Suppressor macrophage (primary cell): ENCODE measurements around the gene SAYSD1.

Source experiments
- DNase-seq, 4 experiments: peaks; one replicate each; pipeline ENCODE4 v3.0.0-alpha.2; 2020 to 2022

Gene SAYSD1

DNA sequence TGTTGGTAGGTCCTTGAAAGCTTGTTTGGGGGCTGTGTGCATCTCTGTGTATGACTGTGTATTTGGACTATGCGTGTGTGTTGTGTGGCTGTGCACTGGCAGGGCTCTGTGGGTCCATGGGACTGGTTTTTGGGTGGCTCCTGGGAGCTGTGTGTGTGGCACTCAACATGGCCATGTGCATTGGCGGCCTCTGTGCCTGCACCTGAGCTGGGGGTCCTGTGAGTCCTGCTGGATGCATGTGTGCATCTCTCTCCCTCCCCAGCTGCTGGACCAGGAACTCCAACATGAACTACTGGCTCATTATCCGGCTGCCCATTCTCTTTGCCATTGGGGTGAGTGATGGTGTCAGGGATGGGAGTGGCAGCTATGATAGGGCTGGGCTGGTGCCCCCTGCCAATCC lies 36.3 kb downstream of the SAYSD1 start:
- no peak for DNase-seq

DNA sequence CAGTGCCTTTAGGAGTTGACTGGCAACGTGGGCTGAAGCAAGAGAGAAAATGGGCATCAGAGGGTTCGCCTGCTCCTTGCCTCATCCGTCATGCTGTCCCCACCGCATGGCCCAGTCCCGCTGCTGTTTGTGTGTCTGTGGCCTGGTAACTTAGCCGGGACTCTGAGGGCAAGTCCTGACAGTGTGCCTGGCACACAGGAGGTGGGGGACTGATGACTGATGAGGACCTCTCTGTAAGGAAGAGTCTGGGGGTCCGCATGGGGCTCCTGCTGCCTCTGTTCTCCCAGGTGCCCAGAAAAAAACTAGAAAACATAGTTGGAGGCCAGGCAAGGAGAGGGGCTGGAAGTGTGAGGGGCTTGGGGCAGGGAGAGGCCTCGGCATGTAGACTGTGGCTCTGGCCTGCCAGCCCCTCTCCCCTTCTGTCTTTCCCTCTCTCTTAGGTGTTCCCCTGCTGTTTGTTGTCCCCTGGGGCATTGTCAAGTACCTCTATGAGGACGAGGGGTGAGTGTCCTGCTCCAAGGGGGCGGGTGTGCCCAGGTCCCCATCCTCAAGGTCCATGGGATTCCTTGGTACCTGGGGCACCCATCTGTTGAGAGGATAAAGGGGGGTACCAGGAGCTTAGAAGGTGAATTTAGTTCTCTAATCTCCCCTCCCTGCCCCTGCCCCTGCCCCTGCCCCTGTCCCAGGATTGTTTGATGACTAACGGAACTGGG lies 36.9 kb downstream of the SAYSD1 start:
- DNase-seq: no peak

DNA sequence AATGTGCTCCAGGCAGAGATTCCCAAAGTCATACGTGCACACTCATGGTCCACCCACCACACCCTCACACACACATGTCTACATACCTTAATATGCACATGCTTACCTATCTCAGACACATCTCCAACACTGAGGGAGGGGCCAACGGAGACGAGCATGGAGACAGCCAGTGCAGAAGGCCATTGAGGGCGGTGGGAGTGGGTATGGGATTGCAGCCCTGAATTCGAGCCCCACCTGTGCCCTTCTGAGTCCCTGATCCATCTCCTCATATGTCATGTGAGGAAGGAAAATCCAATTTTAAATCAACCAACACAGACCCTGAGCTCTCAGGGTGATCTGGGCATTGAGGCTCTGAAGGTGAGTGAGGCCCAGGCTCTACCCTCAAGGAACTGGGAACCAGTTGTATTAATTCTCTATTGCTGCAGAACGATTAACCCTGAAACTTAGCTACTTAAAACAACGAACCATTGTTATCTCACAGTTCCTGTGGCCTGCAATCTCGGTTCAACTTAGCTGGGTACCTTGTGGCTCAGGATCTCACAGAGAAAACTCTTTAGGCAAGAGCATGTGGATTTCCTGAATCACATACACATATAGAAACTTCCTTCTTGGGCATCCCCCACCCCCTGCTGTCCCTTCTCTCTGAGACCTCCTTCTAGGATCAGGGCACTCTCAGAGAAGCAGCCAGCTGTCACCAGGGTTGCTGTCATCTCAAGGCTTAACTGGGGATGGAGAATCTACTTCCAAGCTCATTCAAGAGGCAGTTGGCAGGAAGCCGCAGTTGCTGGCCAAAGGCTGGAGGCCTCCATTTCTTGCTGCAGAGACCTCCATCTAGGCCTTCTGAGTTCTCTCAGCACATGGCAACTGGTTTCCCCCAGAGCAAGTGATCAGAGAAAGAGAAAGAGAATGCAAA lies 38.1 kb downstream of the SAYSD1 start:
- DNase-seq: no peak

DNA sequence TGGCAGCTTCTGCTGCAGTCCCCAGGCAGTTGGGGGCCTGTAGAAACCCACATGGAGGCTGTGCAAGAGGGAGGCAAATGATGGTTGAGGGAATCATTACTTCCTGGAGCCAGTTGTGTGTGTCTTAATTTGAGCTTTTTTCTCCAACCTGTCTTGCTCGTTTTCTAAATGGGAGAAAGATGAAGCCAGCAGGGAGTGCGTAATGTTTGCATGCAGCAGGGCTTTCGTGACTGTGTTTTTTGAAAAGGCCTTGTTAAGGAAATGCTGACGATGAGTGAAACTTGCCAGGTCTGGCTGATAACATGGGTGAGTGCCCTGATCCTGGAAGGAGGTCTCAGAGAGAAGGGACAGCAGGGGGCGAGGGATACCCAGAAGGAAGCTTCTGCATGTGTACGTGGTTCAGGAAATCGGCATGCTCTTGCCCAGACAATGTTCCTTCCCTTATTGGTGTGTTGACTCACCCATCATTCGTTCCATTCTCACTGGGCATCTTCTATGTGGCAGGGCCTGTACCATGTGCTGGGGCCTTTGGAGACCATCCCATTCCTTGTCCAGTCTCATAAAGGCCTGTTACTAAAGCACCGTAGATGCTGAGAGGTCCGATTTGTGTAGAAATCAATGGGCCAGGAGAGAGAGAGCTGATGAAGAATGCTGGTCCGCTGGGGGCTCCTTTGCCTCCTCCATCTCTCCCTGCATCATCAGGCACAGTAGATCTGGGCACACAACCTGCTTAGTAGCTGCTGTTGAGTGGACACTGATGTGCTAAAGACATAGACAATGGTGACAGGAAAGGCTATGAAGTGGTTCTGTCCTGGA lies 39.0 kb downstream of the SAYSD1 start:
- no peak for DNase-seq

DNA sequence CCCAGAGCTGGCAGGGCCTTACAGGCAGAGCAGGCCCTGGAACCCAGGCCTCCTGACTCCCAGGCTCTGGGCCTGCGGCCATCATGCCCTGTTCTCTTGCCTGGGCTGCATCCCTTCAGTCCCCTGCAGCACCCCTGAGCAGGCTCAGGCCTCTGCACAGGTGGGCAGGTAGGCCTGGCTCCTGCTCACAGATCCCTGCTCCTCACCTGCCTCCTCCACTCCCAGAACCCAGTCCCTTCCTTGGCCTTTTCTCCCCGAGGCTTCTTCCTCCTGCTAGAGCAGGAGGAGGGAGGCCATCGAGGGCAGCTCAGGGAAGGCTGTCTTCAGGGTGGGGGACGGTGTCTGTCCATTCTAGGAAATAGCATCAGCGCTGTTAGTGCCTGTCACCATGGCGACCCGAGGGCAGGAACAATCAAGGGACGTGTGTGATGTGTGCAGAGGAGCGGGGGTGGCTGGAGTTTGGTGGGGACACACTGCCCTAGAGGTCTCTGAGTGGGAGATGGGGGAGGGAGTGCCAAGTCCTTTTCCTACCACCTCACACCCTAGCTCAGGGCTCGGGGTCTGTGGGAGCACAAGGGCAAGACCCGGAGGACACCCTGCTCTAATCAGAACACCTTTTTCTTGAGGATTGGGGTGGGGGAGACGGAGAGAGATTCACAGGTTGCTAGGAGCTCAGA lies 39.8 kb downstream of the SAYSD1 start:
- DNase-seq: no peak

DNA sequence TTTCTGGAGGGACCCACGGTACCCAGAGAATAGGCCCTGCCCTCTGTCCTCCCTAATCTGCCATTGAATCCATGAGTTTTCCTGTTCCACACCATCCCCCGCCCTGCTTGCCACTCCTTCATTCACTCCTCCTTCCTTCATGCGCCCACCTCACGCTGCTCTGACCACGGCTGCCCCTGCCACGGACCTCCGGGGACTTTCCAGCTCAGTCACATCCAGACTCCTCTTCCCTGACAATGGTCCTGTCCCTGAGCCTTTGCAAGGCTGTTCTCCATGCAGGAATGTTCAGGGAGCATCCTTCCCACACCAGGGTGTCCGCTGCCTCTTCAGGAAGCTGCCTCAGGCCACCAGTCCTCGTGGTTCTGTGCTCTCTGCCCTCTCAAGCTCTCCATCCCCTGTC lies 40.5 kb downstream of the SAYSD1 start:
- DNase-seq: no peak

DNA sequence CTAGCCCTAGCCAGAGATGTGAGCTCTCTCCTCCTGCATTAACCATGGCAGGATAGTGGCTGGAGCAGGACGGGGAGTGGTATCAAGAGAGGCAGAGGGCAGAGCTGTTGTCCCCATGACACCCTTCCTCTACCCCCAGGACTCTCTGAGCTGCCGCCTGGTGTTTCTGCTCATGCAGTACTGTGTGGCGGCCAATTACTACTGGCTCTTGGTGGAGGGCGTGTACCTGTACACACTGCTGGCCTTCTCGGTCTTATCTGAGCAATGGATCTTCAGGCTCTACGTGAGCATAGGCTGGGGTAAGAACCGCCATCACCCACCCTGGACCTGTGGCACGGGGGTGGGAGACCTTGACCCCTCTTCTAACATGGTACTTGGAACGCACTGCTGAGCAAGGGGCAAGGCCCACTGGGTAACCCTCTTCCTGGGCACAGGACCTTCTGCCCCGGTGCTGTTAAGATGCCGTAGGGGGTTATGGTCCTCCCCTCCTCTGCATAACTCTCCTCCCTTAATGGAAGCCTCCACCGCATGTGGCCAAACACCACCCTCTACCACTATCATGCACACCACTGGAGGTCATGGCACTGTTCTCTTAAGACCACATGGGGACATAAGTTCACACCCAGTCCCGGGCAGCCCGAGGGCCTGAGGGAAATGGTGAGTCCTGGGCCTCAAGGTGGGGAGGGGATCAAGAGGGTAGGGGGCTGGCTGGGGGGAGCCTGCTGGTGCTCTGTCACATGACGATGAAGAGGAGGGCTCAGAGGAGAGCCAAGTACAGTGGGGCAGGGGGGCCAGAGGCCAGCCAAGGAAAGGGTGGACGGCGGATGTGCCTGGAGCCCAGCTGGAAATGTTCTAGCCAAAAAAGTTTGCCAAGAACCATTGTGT lies 41.3 kb downstream of the SAYSD1 start:
- no peak for DNase-seq

DNA sequence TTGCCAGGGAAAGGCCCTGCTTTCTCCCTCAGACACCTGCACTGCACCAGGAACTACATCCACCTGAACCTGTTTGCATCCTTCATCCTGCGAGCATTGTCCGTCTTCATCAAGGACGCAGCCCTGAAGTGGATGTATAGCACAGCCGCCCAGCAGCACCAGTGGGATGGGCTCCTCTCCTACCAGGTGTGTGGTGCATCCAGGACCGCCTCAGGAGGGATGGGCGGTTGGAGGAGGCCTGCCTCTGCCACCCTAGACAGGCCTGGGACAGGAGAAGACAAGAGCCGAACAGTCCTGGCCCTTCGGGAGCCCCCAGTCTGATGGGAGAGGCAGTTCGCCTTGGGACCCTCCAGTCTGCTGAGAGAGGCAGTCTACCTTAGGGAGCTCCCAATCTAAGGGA lies 42.2 kb downstream of the SAYSD1 start:
- DNase-seq: no peak

DNA sequence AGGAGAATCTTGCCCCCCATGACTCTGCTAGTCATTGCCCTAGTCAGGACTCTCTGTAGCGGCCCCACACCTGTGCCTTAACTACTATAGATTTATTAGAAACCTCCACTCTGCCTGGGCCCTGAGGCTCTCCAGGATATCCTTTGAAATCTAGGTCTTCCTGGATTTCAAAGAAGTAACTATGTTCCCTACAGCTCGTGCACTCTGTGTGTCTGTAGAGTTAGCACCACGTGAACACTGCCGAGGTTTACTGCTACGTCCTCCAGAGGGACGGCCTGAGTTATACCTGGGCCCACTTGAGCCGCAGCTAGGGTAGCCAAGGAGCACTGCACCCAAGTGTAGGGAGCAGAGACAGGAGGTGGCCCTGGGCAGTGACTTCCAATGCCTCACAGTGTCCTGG lies 46.6 kb downstream of the SAYSD1 start:
- DNase-seq: no peak

DNA sequence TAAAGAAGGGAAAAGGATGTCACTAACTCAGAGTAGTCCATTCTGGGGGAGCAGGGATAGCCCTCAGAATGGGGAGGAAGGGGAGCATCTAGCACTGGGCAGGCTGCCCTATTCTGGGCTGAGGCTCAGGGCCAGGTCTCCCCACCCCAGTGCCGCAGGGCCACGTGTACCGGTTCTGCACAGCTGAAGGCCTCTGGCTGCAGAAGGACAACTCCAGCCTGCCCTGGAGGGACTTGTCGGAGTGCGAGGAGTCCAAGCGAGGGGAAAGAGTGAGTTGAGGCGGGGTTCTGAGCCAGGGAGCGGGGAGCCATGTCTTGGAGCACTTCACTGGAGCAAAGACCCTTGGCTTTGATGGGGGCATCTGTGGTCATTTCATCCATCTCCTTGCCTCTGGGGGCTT lies 49.4 kb downstream of the SAYSD1 start:
- no peak for DNase-seq

DNA sequence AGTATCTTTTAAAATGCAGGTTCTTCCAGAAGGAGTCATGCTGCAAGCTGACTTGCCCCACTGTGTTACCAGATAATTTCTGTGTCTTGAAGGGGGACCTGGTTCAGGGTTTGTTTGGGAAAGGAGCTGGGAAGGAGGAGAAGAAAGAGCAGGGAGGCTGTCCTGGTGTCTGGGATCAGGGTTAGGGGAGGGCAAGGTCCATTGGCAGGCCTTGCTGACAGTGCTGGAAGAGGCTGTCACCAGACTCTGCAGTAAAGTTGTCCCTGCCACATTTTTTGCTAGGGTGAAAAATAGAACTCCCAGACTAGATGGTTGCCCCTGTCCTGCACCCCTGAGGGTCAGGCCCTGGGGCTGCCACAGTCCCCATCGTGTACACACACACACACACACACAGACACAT lies 51.5 kb downstream of the SAYSD1 start:
- DNase-seq: no peak

DNA sequence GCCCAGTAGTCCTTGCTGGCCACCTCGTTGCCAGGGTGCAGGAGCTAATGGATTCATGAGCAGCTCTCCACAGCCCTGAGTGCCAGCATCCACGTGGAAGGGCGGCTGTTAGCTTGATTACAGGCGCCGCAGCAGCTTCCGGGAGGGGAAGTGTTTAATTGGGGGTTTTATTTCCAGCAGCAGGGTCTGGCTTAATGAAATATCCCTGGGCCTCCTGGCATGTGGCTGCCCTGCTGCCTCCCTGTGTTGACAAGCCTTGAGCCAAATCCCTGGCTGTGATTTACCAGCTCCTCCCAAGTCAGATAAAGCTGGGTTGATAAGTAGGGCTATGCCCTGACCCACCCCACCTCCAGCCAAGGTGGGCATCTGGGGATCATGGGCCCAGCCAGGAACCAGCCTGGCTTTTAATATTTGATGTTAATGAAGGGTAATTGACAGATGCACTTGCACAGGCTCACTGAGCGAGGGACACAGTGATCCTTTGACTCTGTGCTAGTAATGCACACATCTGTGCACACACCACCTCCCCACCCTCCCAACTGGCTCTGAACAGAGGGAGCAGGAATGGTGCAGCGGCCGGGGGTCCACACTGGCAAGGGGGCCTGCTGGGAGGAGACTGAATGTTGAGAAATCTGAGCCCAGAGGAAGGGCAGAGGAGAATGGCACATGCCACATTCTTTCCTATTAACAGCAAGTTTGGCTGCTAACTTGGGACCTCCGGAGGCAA lies 52.8 kb downstream of the SAYSD1 start:
- DNase-seq: no peak

DNA sequence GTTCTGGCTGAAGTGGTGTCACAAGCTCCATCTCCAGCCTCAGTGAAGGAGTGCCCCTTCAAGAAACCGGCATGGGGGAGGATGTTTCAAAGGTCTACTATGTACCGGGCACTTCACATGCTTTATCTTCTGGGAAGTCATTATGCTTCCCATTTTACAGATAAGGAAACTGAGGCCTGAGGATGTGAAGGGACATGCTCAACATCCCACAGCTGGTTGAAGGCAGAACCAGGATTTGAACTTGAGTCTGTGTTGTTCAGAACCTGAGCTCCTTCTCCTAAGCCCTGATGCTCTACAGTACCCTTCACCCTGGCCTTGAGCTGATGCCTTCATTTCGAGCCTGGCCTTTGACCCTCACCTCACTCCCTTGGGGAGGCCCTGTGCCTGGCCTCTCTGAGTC lies 53.4 kb downstream of the SAYSD1 start:
- no peak for DNase-seq

DNA sequence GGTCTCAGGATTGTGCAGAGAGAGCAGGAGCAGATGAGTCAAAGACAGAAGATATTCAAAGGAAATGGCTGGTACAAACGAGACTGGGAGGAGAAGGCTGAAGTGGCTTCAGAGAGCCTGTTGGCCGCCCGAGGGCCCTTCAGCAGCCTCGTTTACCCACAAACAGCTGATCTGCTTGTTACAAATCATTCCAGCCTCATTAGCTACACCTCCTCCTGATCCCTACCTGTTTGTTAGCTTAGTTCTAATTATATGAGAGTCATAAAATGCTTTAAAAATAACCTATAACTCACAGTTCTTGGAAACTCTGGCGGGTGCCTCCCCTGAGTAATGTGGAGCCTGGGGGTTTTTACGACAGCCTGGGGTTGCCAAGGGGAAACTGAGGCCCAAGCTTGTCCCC lies 53.8 kb downstream of the SAYSD1 start:
- no peak for DNase-seq

DNA sequence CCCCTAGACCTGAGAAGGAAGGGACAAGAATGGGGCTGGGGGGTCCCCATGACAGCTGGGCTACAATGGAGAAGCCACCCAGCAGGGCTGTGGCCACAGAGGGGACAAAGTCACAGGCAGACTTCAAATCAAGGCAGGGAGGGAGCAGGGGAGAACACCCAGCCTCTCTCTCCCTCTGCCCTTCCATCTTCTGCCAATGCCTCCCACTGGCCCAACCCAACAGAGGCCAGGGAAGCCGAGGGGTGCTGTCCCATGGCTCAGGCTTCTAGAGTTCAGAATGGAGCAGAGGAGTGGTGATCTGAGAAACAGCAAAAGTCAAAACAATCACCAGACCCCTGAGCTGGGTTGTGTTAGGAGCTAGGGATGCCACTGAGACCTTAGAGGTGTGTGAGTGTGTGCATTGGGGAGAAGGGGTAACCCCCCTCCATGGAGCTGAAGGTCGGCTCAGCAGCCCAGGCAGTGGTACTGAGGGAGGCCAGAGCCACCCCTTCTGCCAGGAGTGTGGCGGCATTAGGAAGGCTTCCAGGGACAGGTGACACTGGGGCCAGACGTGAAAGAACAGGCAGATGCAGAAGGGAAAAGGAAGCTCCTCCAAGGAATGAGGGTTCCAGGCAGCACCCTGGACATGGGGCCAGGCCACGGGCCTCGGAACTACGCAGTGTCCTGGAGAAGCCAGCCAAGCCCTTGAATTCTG lies 54.4 kb downstream of the SAYSD1 start:
- no peak for DNase-seq

DNA sequence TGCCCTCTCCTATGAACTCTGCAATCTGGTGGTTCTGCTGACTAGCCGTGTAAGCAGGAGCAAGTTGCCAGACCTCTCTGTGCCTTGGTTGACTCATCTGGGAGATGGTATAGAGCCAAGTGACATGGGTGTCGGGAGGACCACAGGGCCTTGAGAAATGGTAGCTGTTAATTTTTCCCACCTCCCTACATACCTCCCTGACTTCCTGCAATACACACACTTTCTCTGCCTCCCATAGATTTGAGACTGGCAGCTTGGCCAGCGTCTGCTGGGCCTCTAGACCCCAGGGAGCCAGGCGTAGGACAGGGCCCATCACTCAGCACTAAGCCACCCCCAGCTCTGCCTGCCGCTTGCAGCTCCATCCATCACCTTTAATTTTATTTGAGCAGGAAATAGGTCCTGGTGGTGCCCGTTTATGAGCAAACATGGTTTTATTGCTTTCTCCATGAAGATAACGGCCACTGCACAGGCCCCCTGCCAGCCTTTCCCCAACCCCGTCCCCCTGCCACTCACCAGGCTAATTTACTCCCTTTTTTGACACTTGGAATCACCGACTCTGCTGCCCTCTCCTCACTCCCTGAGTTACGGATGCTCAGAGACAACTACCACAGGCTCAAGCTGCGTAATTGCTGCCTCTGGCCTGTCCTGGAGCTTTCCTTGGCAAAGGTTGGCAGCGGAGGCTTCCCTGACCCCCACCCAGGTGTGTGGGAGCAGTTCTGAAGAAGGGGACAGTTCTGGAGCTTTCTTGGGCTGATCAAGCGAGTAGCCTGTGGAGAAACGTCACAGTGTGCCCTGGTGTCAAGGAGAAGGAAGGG lies 55.3 kb downstream of the SAYSD1 start:
- no peak for DNase-seq

DNA sequence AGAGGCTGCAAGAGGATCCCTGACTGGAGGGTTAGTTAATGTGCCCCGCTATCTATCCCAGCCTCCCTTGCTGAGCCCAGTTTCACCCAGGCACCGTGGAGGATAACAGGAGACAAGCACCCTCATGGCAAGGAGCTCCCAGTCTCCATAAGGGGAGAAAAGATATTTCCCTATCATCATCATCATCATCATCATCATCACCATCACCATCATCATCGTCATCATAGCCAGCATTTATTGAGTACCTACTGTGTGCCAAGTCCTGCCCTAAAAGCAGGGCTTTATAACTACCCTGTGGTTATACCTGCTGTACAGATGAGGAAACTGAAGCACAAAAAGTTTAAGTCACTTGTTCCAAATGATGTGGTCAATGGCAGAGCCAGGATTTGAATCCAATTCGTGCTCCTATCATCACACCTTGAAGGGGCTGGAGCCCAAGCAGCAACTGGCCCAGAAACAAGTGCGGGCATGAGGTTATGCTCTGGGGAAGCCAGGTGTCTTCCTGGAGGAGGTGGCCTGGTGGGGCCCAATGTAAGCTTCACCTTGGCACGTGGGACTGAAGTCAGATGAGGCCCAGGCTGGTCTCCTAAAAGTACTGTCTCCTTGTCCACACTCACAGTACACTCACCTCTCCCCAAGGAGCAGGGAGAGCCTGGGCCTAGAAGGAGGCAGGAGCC lies 56.4 kb downstream of the SAYSD1 start:
- no peak for DNase-seq

DNA sequence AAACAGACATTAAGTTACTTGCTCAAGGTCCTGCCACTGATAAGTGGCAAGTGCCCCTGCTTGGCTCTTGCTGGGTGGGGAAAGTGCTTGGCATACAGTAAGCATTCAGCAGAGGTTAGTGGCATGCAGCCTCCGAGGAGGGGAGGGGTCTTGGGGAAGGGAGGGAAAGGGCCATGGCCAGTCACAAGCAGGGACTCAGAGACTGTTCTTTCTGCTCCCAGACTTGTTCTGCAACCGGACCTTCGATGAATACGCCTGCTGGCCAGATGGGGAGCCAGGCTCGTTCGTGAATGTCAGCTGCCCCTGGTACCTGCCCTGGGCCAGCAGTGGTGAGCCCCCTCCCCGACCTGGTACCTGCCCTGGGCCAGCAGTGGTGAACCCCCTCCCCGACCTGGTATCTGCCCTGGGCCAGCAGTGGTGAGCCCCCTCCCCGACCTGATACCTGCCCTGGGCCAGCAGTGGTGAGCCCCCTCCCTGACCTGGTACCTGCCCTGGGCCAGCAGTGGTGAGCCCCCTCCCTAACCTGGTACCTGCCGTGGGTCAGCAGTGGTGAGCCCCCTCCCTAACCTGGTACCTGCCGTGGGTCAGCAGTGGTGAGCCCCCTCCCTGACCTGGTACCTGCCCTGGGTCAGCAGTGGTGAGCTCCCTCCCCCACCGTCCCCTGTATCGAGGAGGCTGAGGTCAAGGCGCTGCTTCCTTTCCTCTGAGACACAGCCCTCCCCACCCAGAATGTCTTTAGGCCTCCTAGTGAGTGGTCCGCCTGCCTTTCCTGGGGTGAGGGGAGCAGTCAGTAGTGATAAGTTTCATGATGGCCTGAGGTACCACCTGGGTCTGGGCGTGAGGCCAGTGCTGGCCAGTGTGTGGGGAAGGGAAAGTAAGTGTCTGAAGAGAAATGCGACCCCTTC lies 57.5 kb downstream of the SAYSD1 start:
- DNase-seq: no peak
